Testis (tissue), 2 donors: ENCODE measurements around the gene ARID1B.

ENCODE experiments used
- CTCF ChIP-seq, 3 experiments: fragments of 450-650 bp in 2 of 3; fragments of 200-600 bp in 1 of 3; sonication (generic) in 1 of 3; IDR thresholded peaks; one replicate each; pipeline ENCODE4 v1.5.1; 2016 to 2019; ENCODE audit warnings: antibody characterized with exemption in 3 of 3, mild to moderate bottlenecking in 2 of 3, moderate library complexity in 1 of 3
- POLR2A ChIP-seq: fragments of 450-650 bp; IDR thresholded peaks from one replicate; pipeline ENCODE4 v1.6.1; 2017; ENCODE audit warnings: antibody characterized with exemption, mild to moderate bottlenecking, moderate library complexity

- TF ChIP-seq CTCF (IDR thresholded peaks at IDR 0.05), result no peak
- TF ChIP-seq POLR2A, result no peak
Observed at GRCh38 chr6:157120534-157121232, 343.5 kb downstream of the ARID1B start.
